HEK293 (cell line): ENCODE data around the gene MLF2.

ENCODE experiments used
- CTCF ChIA-PET: fragments of 350-600 bp; formaldehyde crosslinking; extraction: SDS; loops from one replicate; lab custom pipeline; 2021; ENCODE audit warnings: antibody characterized with exemption; lab: Yijun Ruan, JAX
- POLR2A ChIA-PET: fragments of 300-600 bp; formaldehyde crosslinking; extraction: SDS; loops from one replicate; lab custom pipeline; 2020; ENCODE audit warnings: antibody characterized with exemption, inconsistent platforms; lab: Yijun Ruan, JAX
- H3K27ac ChIP-seq: fragments of 200-500 bp; sonication (Bioruptor generic); 2 replicates; pipeline ENCODE4 v1.5.1; 2014; ENCODE audit warnings: low read depth, low read length, control low read depth, inconsistent platforms; ENCODE audit errors: extremely low read depth
- H3K36me3 ChIP-seq, 2 experiments: fragments of 200-500 bp in 1 of 2; sonication (Bioruptor generic) in 1 of 2; 1 replicate in 1 of 2; 2 replicates in 1 of 2; pipeline ENCODE4 v1.5.1; 2014 to 2017; ENCODE audit warnings: inconsistent platforms in 2 of 2, low read length in 2 of 2; ENCODE audit not compliant: control insufficient read depth in 2 of 2, insufficient read depth in 1 of 2
- H3K4me1 ChIP-seq: fragments of 200-500 bp; sonication (Bioruptor generic); 2 replicates; pipeline ENCODE4 v1.5.1; 2014; ENCODE audit warnings: mild to moderate bottlenecking, low read length, inconsistent platforms; ENCODE audit not compliant: control insufficient read depth, insufficient read depth
- H3K4me3 ChIP-seq: 2 replicates; pipeline ENCODE4 v1.5.1; 2011; ENCODE audit warnings: low read depth, mild to moderate bottlenecking, control low read depth, low read length, moderate library complexity
- H3K9me3 ChIP-seq: fragments of 200-500 bp; sonication (Bioruptor generic); 2 replicates; pipeline ENCODE4 v1.5.1; 2014; ENCODE audit warnings: low read depth, low read length, inconsistent platforms; ENCODE audit not compliant: control insufficient read depth, insufficient read depth
- FEZF1 ChIP-seq: fragments of 450-650 bp; formaldehyde crosslinking; IDR thresholded peaks from 2 replicates; pipeline ENCODE4 v1.5.1; 2016; ENCODE audit warnings: missing biosample characterization, missing genetic modification characterization
- GLI4 ChIP-seq: fragments of 450-650 bp; formaldehyde crosslinking; IDR thresholded peaks from 2 replicates; pipeline ENCODE4 v1.5.1; 2016; ENCODE audit warnings: missing biosample characterization, missing genetic modification characterization
- KLF1 ChIP-seq: fragments of 450-650 bp; formaldehyde crosslinking; IDR thresholded peaks from 2 replicates; pipeline ENCODE4 v1.5.1; 2016; ENCODE audit warnings: missing biosample characterization, missing genetic modification characterization
- KLF16 ChIP-seq: fragments of 450-650 bp; formaldehyde crosslinking; IDR thresholded peaks from 2 replicates; pipeline ENCODE4 v1.5.1; 2017; ENCODE audit warnings: missing biosample characterization, missing genetic modification characterization
- KLF8 ChIP-seq: fragments of 450-650 bp; formaldehyde crosslinking; IDR thresholded peaks from 2 replicates; pipeline ENCODE4 v1.5.1; 2016; ENCODE audit warnings: missing biosample characterization, missing genetic modification characterization
- KLF9 ChIP-seq: fragments of 450-650 bp; formaldehyde crosslinking; IDR thresholded peaks from 2 replicates; pipeline ENCODE4 v1.5.1; 2016; ENCODE audit warnings: missing biosample characterization, missing genetic modification characterization, low read depth
- OVOL3 ChIP-seq: fragments of 450-650 bp; formaldehyde crosslinking; IDR thresholded peaks from 2 replicates; pipeline ENCODE4 v1.5.1; 2016; ENCODE audit warnings: missing biosample characterization, missing genetic modification characterization
- PATZ1 ChIP-seq: fragments of 450-650 bp; formaldehyde crosslinking; IDR thresholded peaks from 2 replicates; pipeline ENCODE4 v1.5.1; 2016; ENCODE audit warnings: missing biosample characterization, missing genetic modification characterization
- PRDM10 ChIP-seq: fragments of 450-650 bp; formaldehyde crosslinking; IDR thresholded peaks from 2 replicates; pipeline ENCODE4 v1.5.1; 2016; ENCODE audit warnings: missing biosample characterization, missing genetic modification characterization
- SP2 ChIP-seq: fragments of 450-650 bp; formaldehyde crosslinking; IDR thresholded peaks from 2 replicates; pipeline ENCODE4 v1.5.1; 2016; ENCODE audit warnings: missing biosample characterization, missing genetic modification characterization
- SP3 ChIP-seq: fragments of 450-650 bp; formaldehyde crosslinking; IDR thresholded peaks from 2 replicates; pipeline ENCODE4 v1.5.1; 2016; ENCODE audit warnings: missing biosample characterization, missing genetic modification characterization
- ZBTB17 ChIP-seq: fragments of 450-650 bp; formaldehyde crosslinking; IDR thresholded peaks from 2 replicates; pipeline ENCODE4 v1.5.1; 2016; ENCODE audit warnings: missing biosample characterization, missing genetic modification characterization
- ZBTB8A ChIP-seq: fragments of 450-650 bp; formaldehyde crosslinking; IDR thresholded peaks from 2 replicates; pipeline ENCODE4 v1.5.1; 2016; ENCODE audit warnings: missing biosample characterization, missing genetic modification characterization
- ZIC2 ChIP-seq: fragments of 450-650 bp; formaldehyde crosslinking; IDR thresholded peaks from 2 replicates; pipeline ENCODE4 v1.5.1; 2016; ENCODE audit warnings: missing biosample characterization, missing genetic modification characterization
- ZNF157 ChIP-seq: fragments of 450-650 bp; formaldehyde crosslinking; IDR thresholded peaks from 2 replicates; pipeline ENCODE4 v1.5.1; 2016; ENCODE audit warnings: missing biosample characterization, missing genetic modification characterization
- ZNF221 ChIP-seq: fragments of 450-650 bp; formaldehyde crosslinking; IDR thresholded peaks from 2 replicates; pipeline ENCODE4 v1.5.1; 2017; ENCODE audit warnings: missing biosample characterization, missing genetic modification characterization, borderline replicate concordance
- ZNF335 ChIP-seq: fragments of 450-650 bp; formaldehyde crosslinking; conservative IDR thresholded peaks from 2 replicates; pipeline ENCODE4 v1.5.1; 2016; ENCODE audit warnings: missing biosample characterization, missing genetic modification characterization
- ZNF366 ChIP-seq: fragments of 450-650 bp; formaldehyde crosslinking; conservative IDR thresholded peaks from 2 replicates; pipeline ENCODE4 v1.5.1; 2016; ENCODE audit warnings: missing biosample characterization, missing genetic modification characterization
- ZNF621 ChIP-seq: fragments of 450-650 bp; formaldehyde crosslinking; IDR thresholded peaks from 2 replicates; pipeline ENCODE4 v1.5.1; 2017; ENCODE audit warnings: missing biosample characterization, missing genetic modification characterization
- ZNF768 ChIP-seq: fragments of 450-650 bp; formaldehyde crosslinking; IDR thresholded peaks from 2 replicates; pipeline ENCODE4 v1.5.1; 2018; ENCODE audit warnings: missing biosample characterization, mild to moderate bottlenecking, missing genetic modification characterization
- ZNF776 ChIP-seq: fragments of 450-650 bp; formaldehyde crosslinking; IDR thresholded peaks from 2 replicates; pipeline ENCODE4 v1.5.0; 2017; ENCODE audit warnings: missing biosample characterization, missing genetic modification characterization, borderline replicate concordance
- TF ChIP-seq, protein P1 (sequence below): fragments of 450-650 bp; formaldehyde crosslinking; IDR thresholded peaks from 2 replicates; pipeline ENCODE4 v1.5.1; 2016; ENCODE audit warnings: missing biosample characterization, missing genetic modification characterization, borderline replicate concordance

MLF2 gene

GRCh38 chr12:6769666-6770065 lies 16.7 kb upstream of the MLF2 start:
- H3K9me3 ChIP-seq: no peaks in the 10 kb centered on the region
- H3K36me3 ChIP-seq: peaks cover 11 to 26% of the 10 kb centered on the region in 2 experiments; a peak in 2 of 3 replicates
- POLR2A ChIA-PET: interaction anchor here (0.7 to 4.7 kb wide), 6 partner anchors 9 to 235 kb away, joined by 3 to 42 read pairs (median 4); partner anchors contain the start of genes COPS7A, GAPDH, GPR162 and MLF2
- H3K4me3 ChIP-seq: no peak overlapping the region
- TF ChIP-seq ZNF768: no peak
- TF ChIP-seq ZNF335 (tag by site-specific recombination): no peak
- TF ChIP-seq ZNF776 (tag by site-specific recombination): no peak
- no peak for TF ChIP-seq ZIC2 (tag by site-specific recombination)
- 0 out of 2 replicates have a peak, but pooled peaks have one; percentile 9 for TF ChIP-seq ZNF366 (tag by site-specific recombination)
- no peak for TF ChIP-seq SP2 (tag by site-specific recombination)
- TF ChIP-seq, protein P1, sequence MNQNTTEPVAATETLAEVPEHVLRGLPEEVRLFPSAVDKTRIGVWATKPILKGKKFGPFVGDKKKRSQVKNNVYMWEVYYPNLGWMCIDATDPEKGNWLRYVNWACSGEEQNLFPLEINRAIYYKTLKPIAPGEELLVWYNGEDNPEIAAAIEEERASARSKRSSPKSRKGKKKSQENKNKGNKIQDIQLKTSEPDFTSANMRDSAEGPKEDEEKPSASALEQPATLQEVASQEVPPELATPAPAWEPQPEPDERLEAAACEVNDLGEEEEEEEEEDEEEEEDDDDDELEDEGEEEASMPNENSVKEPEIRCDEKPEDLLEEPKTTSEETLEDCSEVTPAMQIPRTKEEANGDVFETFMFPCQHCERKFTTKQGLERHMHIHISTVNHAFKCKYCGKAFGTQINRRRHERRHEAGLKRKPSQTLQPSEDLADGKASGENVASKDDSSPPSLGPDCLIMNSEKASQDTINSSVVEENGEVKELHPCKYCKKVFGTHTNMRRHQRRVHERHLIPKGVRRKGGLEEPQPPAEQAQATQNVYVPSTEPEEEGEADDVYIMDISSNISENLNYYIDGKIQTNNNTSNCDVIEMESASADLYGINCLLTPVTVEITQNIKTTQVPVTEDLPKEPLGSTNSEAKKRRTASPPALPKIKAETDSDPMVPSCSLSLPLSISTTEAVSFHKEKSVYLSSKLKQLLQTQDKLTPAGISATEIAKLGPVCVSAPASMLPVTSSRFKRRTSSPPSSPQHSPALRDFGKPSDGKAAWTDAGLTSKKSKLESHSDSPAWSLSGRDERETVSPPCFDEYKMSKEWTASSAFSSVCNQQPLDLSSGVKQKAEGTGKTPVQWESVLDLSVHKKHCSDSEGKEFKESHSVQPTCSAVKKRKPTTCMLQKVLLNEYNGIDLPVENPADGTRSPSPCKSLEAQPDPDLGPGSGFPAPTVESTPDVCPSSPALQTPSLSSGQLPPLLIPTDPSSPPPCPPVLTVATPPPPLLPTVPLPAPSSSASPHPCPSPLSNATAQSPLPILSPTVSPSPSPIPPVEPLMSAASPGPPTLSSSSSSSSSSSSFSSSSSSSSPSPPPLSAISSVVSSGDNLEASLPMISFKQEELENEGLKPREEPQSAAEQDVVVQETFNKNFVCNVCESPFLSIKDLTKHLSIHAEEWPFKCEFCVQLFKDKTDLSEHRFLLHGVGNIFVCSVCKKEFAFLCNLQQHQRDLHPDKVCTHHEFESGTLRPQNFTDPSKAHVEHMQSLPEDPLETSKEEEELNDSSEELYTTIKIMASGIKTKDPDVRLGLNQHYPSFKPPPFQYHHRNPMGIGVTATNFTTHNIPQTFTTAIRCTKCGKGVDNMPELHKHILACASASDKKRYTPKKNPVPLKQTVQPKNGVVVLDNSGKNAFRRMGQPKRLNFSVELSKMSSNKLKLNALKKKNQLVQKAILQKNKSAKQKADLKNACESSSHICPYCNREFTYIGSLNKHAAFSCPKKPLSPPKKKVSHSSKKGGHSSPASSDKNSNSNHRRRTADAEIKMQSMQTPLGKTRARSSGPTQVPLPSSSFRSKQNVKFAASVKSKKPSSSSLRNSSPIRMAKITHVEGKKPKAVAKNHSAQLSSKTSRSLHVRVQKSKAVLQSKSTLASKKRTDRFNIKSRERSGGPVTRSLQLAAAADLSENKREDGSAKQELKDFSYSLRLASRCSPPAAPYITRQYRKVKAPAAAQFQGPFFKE: no peak
- no peak for TF ChIP-seq ZNF157
- CTCF ChIA-PET: interaction anchor here (0.6 to 7.8 kb wide), 4 partner anchors 10 to 99 kb away, joined by 4 to 140 read pairs (median 38); partner anchors contain the start of gene MLF2
- H3K27ac ChIP-seq: no peak overlapping the region
- peaks cover 25% of the 10 kb centered on the region for H3K4me1 ChIP-seq

DNA sequence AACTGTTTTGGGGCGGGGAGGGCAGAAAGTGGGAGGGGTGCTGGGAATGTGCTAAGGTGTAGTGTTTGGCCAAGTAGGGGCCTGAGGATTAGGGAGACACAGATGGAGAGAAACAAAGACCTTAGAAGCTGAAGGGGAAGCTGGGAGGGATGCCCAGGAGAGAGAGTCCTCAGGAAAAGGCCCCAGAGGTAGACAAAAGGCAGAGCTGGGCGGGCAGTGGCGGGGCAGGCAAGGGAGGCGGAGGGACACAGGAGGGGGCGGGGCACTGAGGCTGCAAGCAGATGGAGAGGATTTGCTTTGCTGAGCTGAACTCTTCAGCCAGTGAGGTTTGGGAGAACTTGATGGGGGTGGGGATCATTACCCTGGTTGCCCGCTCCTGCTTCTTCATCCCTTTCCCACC lies 16.0 kb upstream of the MLF2 start:
- Histone ChIP-seq H3K4me3 (0 out of 2 replicates have a peak overlapping the region, but pooled peaks have one; percentile 4), H3K36me3 (peaks cover 11 to 26% of the 10 kb centered on the region in 2 experiments; a peak in 2 of 3 replicates), H3K9me3 (no peaks in the 10 kb centered on the region), H3K4me1 (peaks cover 27% of the 10 kb centered on the region)
- CTCF ChIA-PET: interaction anchor here (0.6 to 7.8 kb wide), 4 partner anchors 11 to 100 kb away, joined by 4 to 140 read pairs (median 38); partner anchors contain the start of gene MLF2
- TF ChIP-seq PRDM10 (tag by site-specific recombination) (peak; percentile 69), ZBTB8A (0 out of 2 replicates have a peak, but pooled peaks have one; percentile 17), OVOL3 (tag by site-specific recombination) (no peak), GLI4 (tag by site-specific recombination) (no peak), FEZF1 (peak; percentile 91), ZNF621 (tag by site-specific recombination) (no peak), ZBTB17 (tag by site-specific recombination) (peak; percentile 49; the same call in 1 of the 2 replicates), ZNF335 (tag by site-specific recombination) (peak; percentile 74), KLF9 (peak; percentile 75), KLF1 (tag by site-specific recombination) (peak; percentile 57; the same call in 1 of the 2 replicates), KLF16 (0 out of 2 replicates have a peak, but pooled peaks have one; percentile 38), SP3 (tag by site-specific recombination) (peak; percentile 74), ZNF221 (tag by site-specific recombination) (no peak), SP2 (tag by site-specific recombination) (peak; percentile 70; the same call in 1 of the 2 replicates), PATZ1 (peak; percentile 24; the same call in 1 of the 2 replicates), KLF8 (tag by site-specific recombination) (0 out of 2 replicates have a peak, but pooled peaks have one; percentile 33), ZNF776 (tag by site-specific recombination) (no peak)
- TF ChIP-seq, all 188 proteins: peak for 12
- POLR2A ChIA-PET: interaction anchor here (0.7 to 4.7 kb wide), 6 partner anchors 9 to 235 kb away, joined by 3 to 42 read pairs (median 4); partner anchors contain the start of genes COPS7A, GAPDH, GPR162 and MLF2
- peak overlapping the region; percentile 24 for H3K27ac ChIP-seq
